OCI-LY1 (cell line): ENCODE results near the gene MTHFD1.

Source experiments
- EZH2 ChIP-seq: fragments of 200-600 bp; sonication (generic), shearing (Covaris generic); IDR thresholded peaks from 2 replicates; pipeline ENCODE4 v1.8.0; 2017; ENCODE audit warnings: borderline replicate concordance, mixed run types, mild to moderate bottlenecking, antibody characterized with exemption, low read length, moderate library complexity, mixed read lengths
- TF ChIP-seq, protein P1 (sequence below): fragments of 200-600 bp; sonication (generic), shearing (Covaris generic); IDR thresholded peaks from 2 replicates; pipeline ENCODE4 v1.5.1; 2017; ENCODE audit warnings: mild to moderate bottlenecking, antibody characterized with exemption, low read length, moderate library complexity, mixed read lengths

GRCh38 chr14:64407329-64407728 is 19.2 kb downstream of the MTHFD1 start:
- TF ChIP-seq, protein P1, sequence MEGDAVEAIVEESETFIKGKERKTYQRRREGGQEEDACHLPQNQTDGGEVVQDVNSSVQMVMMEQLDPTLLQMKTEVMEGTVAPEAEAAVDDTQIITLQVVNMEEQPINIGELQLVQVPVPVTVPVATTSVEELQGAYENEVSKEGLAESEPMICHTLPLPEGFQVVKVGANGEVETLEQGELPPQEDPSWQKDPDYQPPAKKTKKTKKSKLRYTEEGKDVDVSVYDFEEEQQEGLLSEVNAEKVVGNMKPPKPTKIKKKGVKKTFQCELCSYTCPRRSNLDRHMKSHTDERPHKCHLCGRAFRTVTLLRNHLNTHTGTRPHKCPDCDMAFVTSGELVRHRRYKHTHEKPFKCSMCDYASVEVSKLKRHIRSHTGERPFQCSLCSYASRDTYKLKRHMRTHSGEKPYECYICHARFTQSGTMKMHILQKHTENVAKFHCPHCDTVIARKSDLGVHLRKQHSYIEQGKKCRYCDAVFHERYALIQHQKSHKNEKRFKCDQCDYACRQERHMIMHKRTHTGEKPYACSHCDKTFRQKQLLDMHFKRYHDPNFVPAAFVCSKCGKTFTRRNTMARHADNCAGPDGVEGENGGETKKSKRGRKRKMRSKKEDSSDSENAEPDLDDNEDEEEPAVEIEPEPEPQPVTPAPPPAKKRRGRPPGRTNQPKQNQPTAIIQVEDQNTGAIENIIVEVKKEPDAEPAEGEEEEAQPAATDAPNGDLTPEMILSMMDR, result no peak
- TF ChIP-seq EZH2, result no peak
